Stimulated activated CD8-positive, alpha-beta memory T cell treated with anti-CD3 and anti-CD28 coated beads, Interleukin-12 subunit alpha, Interleukin-12 subunit beta, amount 100 ng/mL, for 4 hours (primary cell): ENCODE data around the gene ARHGEF2.
A peak's percentile ranks its signal among the peaks of the same experiment; 100 is the strongest.

Experiments
- DNase-seq: peaks from one replicate; pipeline ENCODE4 v3.0.0-alpha.2; 2020; ENCODE audit warnings: low read depth

Gene ARHGEF2

GRCh38 chr1:155911156-155912055 lies 66.9 kb downstream of the ARHGEF2 start, which contains the start of gene RIT1:
TSS of gene RIT1 (minus strand) at chr1:155911349. CDS start at chr1:155910761, 588 bp downstream.
- DNase-seq, result peak; percentile 67

GRCh38 chr1:155910621-155911121 lies 67.7 kb downstream of the ARHGEF2 start:
- no peak for DNase-seq

- DNase-seq, result no peak
These were observed 68.5 kb downstream of the ARHGEF2 start for GRCh38 chr1:155909894-155910293.

GRCh38 chr1:155904261-155904660 lies 74.1 kb downstream of the ARHGEF2 start:
- no peak for DNase-seq

GRCh38 chr1:155900161-155900560 lies 78.2 kb downstream of the ARHGEF2 start:
- DNase-seq, result no peak

GRCh38 chr1:155899683-155900082 lies 78.7 kb downstream of the ARHGEF2 start:
- no peak for DNase-seq

GRCh38 chr1:155898888-155899287 lies 79.5 kb downstream of the ARHGEF2 start:
- no peak for DNase-seq

GRCh38 chr1:155897746-155898145 lies 80.6 kb downstream of the ARHGEF2 start:
- DNase-seq, result no peak
